H1 (cell line): Measurements from ENCODE around the gene STEAP1B.

ENCODE experiments used
- GTF2F1 ChIP-seq: IDR thresholded peaks from 2 replicates; pipeline ENCODE4 v1.6.1; 2012; ENCODE audit warnings: low read depth, low read length, improper control_type of control experiment, borderline replicate concordance
- TCF12 ChIP-seq: IDR thresholded peaks from 2 replicates; pipeline ENCODE4 v1.6.1; 2011; ENCODE audit warnings: low read depth, mild to moderate bottlenecking, low read length
- TF ChIP-seq, protein P1 (sequence below), 3 experiments: IDR thresholded peaks; 1 replicate in 2 of 3; 2 replicates in 1 of 3; pipeline versions ENCODE4 v1.5.1 to v1.6.1; 2011; ENCODE audit warnings: low read length in 3 of 3, mild to moderate bottlenecking in 3 of 3, inconsistent platforms in 2 of 3, low read depth in 1 of 3, moderate library complexity in 1 of 3; ENCODE audit not compliant: insufficient read depth in 1 of 3; ENCODE audit errors: control extremely low read depth in 1 of 3

DNA sequence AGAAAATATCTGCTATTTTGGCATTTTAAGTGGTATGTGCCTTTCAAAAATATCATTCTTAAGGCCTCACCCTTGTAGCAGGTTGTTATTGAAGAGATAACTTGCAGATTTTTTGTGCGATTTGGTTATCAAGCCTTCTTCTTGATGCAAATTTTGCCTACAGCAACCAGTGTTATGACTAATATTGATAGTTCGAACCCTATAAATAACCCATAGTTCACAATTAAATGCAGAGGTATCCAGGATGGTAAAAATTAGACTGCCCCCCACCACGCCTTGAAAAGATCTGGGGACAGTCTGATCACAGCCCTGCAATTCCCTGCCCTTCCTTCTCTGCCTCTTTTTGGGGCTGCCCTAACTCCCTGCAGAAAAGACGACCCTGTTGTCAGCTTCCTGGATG is 114.7 kb downstream of the STEAP1B start:
- TF ChIP-seq TCF12 (no peak), GTF2F1 (no peak)
- TF ChIP-seq, protein P1, sequence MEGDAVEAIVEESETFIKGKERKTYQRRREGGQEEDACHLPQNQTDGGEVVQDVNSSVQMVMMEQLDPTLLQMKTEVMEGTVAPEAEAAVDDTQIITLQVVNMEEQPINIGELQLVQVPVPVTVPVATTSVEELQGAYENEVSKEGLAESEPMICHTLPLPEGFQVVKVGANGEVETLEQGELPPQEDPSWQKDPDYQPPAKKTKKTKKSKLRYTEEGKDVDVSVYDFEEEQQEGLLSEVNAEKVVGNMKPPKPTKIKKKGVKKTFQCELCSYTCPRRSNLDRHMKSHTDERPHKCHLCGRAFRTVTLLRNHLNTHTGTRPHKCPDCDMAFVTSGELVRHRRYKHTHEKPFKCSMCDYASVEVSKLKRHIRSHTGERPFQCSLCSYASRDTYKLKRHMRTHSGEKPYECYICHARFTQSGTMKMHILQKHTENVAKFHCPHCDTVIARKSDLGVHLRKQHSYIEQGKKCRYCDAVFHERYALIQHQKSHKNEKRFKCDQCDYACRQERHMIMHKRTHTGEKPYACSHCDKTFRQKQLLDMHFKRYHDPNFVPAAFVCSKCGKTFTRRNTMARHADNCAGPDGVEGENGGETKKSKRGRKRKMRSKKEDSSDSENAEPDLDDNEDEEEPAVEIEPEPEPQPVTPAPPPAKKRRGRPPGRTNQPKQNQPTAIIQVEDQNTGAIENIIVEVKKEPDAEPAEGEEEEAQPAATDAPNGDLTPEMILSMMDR (IDR thresholded peaks at IDR 0.05; ENCODE audit: control extremely low read depth in 1 of 3, insufficient read depth in 1 of 3, low read depth in 1 of 3, low read length in 3 of 3): no peak
